Naive B cell (primary cell): ENCODE measurements around the gene MSH3. TPM values are rescaled to one million over a fixed set of nuclear protein-coding genes. Genes with fewer than 3 reads are reported as not detected.

Source experiments
- polyA plus RNA-seq, 6 donors: library from polyadenylated mRNA; unstranded; fragments of 300-500 nt; fragmentation: Illumina TruSeq; gene quantifications; one replicate each; pipeline ENCODE4 v1.2.3, GENCODE V29; 2021; ENCODE audit warnings: low read depth in 6 of 6

MSH3 gene
- polyA plus RNA-seq, 6 donors from 2014 or later = 12.4 to 14.8 (median 12.9) TPM

Other genes with a start within 250 kb of the MSH3 start
- 1 to 10 TPM; 3.7 to 9.2 (median 8.0) TPM for gene ZFYVE16, start 246.6 kb upstream of the MSH3 start, polyA plus RNA-seq
- not detected for gene FAM151B, start 166.6 kb upstream of the MSH3 start, polyA plus RNA-seq
- gene ANKRD34B, start 84.4 kb upstream of the MSH3 start, polyA plus RNA-seq = not detected
- 1 to 10 TPM in 4 of 6 donors, under 1 TPM in 2; 0.20 to 3.3 (median 1.4) TPM for gene DHFR, start 331 bp downstream of the MSH3 start, polyA plus RNA-seq